HG02885 (cell line): ENCODE data around the gene PARP16.

ENCODE experiments used
- ATAC-seq: cut with Tn5 transposase; IDR thresholded peaks from one replicate; pipeline ENCODE4 v1.9.1; 2021; ENCODE audit warnings: mild to moderate bottlenecking; ENCODE audit not compliant: unreplicated experiment, poor library complexity

Gene PARP16

GRCh38 chr15:65286704-65287519, at the start of gene PARP16:
Gene PARP16 (minus strand): TSS chr15:65286883. CDS start chr15:65286426, 457 bp downstream.
- peak; percentile 93 for ATAC-seq

GRCh38 chr15:65335278-65336055, 48.8 kb upstream of the PARP16 start:
- no peak for ATAC-seq

- no peak for ATAC-seq
Measured at GRCh38 chr15:65334586-65335231, 48.0 kb upstream of the PARP16 start.

GRCh38 chr15:65333856-65334255, 47.2 kb upstream of the PARP16 start:
- no peak for ATAC-seq

- no peak for ATAC-seq
Measured at GRCh38 chr15:65333148-65333820, 46.6 kb upstream of the PARP16 start.

- ATAC-seq, result no peak
Measured at GRCh38 chr15:65332391-65333147, 45.9 kb upstream of the PARP16 start.

GRCh38 chr15:65331811-65332210, 45.1 kb upstream of the PARP16 start:
- no peak for ATAC-seq

- ATAC-seq, result no peak
Measured at GRCh38 chr15:65330934-65331645, 44.4 kb upstream of the PARP16 start.

- no peak for ATAC-seq
Measured at GRCh38 chr15:65329984-65330735, 43.5 kb upstream of the PARP16 start.

- no peak for ATAC-seq
Measured at GRCh38 chr15:65329288-65329983, 42.8 kb upstream of the PARP16 start.

GRCh38 chr15:65328506-65329287, 42.0 kb upstream of the PARP16 start:
- ATAC-seq, result no peak

- ATAC-seq, result no peak
Measured at GRCh38 chr15:65327651-65328393, 41.1 kb upstream of the PARP16 start.

GRCh38 chr15:65326818-65327217, 40.1 kb upstream of the PARP16 start:
- no peak for ATAC-seq

- no peak for ATAC-seq
Measured at GRCh38 chr15:65326117-65326526, 39.4 kb upstream of the PARP16 start.

GRCh38 chr15:65323071-65323511, 36.4 kb upstream of the PARP16 start:
- no peak for ATAC-seq

- peak; percentile 59 for ATAC-seq
Measured at GRCh38 chr15:65318870-65319356, 32.2 kb upstream of the PARP16 start.
